ENCODE data around the gene OR9I1. TPM values are rescaled to one million over a fixed set of nuclear protein-coding genes. Genes with fewer than 3 reads are reported as not detected.

OR9I1 gene
- total and polyA plus RNA-seq, 10 of the 15 experiments (the other 5 are each of a cell fraction or from before 2014, with no cell fraction given) = not detected

DNA sequence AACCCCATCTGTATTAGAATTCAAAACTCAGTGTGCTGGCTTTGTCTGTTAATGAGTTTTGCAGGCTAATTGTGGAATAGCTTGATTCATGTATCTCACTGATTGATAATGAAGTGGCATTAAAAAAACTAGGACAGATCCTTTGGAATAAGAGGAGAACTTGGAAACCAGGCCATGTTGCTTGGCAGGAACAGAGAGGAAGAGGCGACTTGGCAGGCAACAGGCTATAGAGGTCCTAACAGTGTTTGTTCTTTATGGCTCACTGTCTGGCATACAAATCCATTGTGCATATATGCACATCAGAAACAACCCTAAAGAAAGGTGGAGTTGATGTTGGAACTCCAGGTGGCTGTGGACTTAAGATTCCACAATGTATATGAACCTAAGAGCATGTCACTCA lies 17.4 kb upstream of the OR9I1 start:
- Histone ChIP-seq H3K4me2 (ENCODE audit: control insufficient read depth, insufficient read depth) (no peak overlapping the region), H3K79me2 (ENCODE audit: control insufficient read depth, insufficient read depth, low read length) (no peaks in the 10 kb centered on the region), H3K4me1 (ENCODE audit: control insufficient read depth, insufficient read depth, low read length) (no peaks in the 10 kb centered on the region), H3K4me3 (no peak overlapping the region), H3K36me3 (ENCODE audit: control insufficient read depth in 2 of 2, insufficient read depth in 2 of 2, low read length in 1 of 2) (no peaks in the 10 kb centered on the region), H3K9me3 (replicated peaks; ENCODE audit: control insufficient read depth, insufficient read depth, low read length) (no peaks in the 10 kb centered on the region), H3K9ac (ENCODE audit: control insufficient read depth, insufficient read depth, low read length) (no peak overlapping the region), H3K27ac (ENCODE audit: control insufficient read depth, insufficient read depth) (no peak overlapping the region), H4K20me1 (ENCODE audit: control insufficient read depth, insufficient read depth) (no peaks in the 10 kb centered on the region), H3K27me3 (replicated peaks in 1 of 2; ENCODE audit: control insufficient read depth in 2 of 2, insufficient read depth in 2 of 2, low read length in 1 of 2) (no peaks in the 10 kb centered on the region), H2AFZ (ENCODE audit: control insufficient read depth, low read depth, low read length) (no peak overlapping the region)
- ATAC-seq = no peak
- ChIA-PET POLR2A (no interaction called here), CTCF (no interaction called here), RAD21 (ENCODE audit: unreplicated experiment) (no interaction called here), SMC1A (ENCODE audit: uncharacterized antibody, unreplicated experiment) (no interaction called here)
- intact Hi-C loops (cut with micrococcal nuclease; ENCODE audit: unreplicated experiment) = no loop called here
- no peak for TF ChIP-seq BCL3 (IDR thresholded peaks at IDR 0.05; ENCODE audit: borderline replicate concordance, insufficient read depth, low read depth, low read length, poor library complexity, severe bottlenecking)
- no peak for TF ChIP-seq HDAC2 (IDR thresholded peaks at IDR 0.05)
- no peak for TF ChIP-seq FOXK2 (IDR thresholded peaks at IDR 0.05)
- TF ChIP-seq IKZF2 (IDR thresholded peaks at IDR 0.05) = no peak
- TF ChIP-seq NFIC (IDR thresholded peaks at IDR 0.05; ENCODE audit: low read depth, low read length) = no peak
- no peak for TF ChIP-seq CBX5 (IDR thresholded peaks at IDR 0.05; ENCODE audit: low read depth)
- no peak for TF ChIP-seq MTA2 (IDR thresholded peaks at IDR 0.05; ENCODE audit: low read depth)
- no peak for TF ChIP-seq ZZZ3 (IDR thresholded peaks at IDR 0.05; ENCODE audit: control insufficient read depth, insufficient read length, low read depth)
- no peak for TF ChIP-seq PAX5 (IDR thresholded peaks at IDR 0.05; ENCODE audit: borderline replicate concordance, low read depth, low read length)
- TF ChIP-seq CREM (IDR thresholded peaks at IDR 0.05; ENCODE audit: low read depth) = no peak
- TF ChIP-seq USF2 (IDR thresholded peaks at IDR 0.05; ENCODE audit: borderline replicate concordance, low read depth, low read length) = no peak
- no peak for FAIRE-seq
- in situ Hi-C loops (cut with MboI) = no loop called here
- no peak for DNase-seq (ENCODE audit: low read depth, low spot score)
- WGBS (ENCODE audit: insufficient coverage, insufficient replicate concordance, low lambda C conversion rate, missing lambda C conversion rate) = 60% methylated on average over 1 of the region's 1 CpG
- BruUV-seq (replicated peaks) = no TSS peak

Data from GM12878 (cell line).